Esophagus squamous epithelium (tissue), 4 donors: ENCODE data around the gene TP63.

Source experiments
- CTCF ChIP-seq, 6 experiments: fragments of 450-650 bp in 4 of 6; fragments of 200-600 bp in 2 of 6; sonication (generic) in 2 of 6; IDR thresholded peaks; one replicate each; pipeline ENCODE4 v1.5.1; 2016 to 2019; ENCODE audit warnings: antibody characterized with exemption in 6 of 6, mild to moderate bottlenecking in 4 of 6, moderate library complexity in 4 of 6
- POLR2A ChIP-seq, 4 donors: fragments of 450-650 bp; IDR thresholded peaks; one replicate each; pipeline ENCODE4 v1.6.1; 2017; ENCODE audit warnings: antibody characterized with exemption in 4 of 4, mild to moderate bottlenecking in 4 of 4, moderate library complexity in 3 of 4

GRCh38 chr3:189771842-189772450 is 140.8 kb downstream of the TP63 start:
- TF ChIP-seq CTCF (IDR thresholded peaks at IDR 0.05) (no peak), POLR2A (IDR thresholded peaks at IDR 0.05) (no peak)
